Measurements from ENCODE around the gene GIMAP1. TPM values are rescaled to one million over a fixed set of nuclear protein-coding genes. Genes with fewer than 3 reads are reported as not detected.
A peak's percentile ranks its signal among the peaks of the same experiment; 100 is the strongest.

The GIMAP1 gene
- total RNA-seq, 6 experiments from 2014 or later: not detected

DNA sequence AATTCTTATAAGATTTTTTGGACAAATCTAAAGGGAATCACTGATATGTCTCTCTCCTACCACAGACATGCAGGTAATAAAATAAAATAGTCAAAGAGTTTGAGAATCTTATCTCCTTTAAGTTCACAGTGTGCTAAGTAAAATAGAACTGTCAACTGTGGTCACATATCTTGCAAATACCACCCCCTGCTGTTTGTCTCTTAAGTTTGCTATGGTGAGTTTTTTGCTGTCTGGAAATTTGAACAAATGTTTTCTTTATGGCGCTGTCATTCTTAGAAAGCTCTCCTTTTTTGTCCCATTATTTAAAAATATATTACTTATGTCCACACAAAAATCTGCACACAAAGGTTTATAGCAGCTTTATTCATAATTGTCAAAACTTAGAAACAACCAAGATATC lies 40.4 kb downstream of the GIMAP1 start:
- TF ChIP-seq, protein P1, sequence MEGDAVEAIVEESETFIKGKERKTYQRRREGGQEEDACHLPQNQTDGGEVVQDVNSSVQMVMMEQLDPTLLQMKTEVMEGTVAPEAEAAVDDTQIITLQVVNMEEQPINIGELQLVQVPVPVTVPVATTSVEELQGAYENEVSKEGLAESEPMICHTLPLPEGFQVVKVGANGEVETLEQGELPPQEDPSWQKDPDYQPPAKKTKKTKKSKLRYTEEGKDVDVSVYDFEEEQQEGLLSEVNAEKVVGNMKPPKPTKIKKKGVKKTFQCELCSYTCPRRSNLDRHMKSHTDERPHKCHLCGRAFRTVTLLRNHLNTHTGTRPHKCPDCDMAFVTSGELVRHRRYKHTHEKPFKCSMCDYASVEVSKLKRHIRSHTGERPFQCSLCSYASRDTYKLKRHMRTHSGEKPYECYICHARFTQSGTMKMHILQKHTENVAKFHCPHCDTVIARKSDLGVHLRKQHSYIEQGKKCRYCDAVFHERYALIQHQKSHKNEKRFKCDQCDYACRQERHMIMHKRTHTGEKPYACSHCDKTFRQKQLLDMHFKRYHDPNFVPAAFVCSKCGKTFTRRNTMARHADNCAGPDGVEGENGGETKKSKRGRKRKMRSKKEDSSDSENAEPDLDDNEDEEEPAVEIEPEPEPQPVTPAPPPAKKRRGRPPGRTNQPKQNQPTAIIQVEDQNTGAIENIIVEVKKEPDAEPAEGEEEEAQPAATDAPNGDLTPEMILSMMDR (IDR thresholded peaks at IDR 0.05): peak; percentile 21; the same call in 1 of the 2 replicates
- H3K4me1 Mint-ChIP-seq (ENCODE audit: low read depth): no peaks in the 10 kb centered on the region
- no peaks in the 10 kb centered on the region; the same call in 1 of the 2 replicates for H3K36me3 Mint-ChIP-seq (ENCODE audit: low read depth)
- no peak overlapping the region for H3K27ac Mint-ChIP-seq
- no peaks in the 10 kb centered on the region for H3K27me3 Mint-ChIP-seq (ENCODE audit: insufficient read depth)
- no peak for DNase-seq
- H3K9me3 Mint-ChIP-seq: peaks cover 26% of the 10 kb centered on the region
- no peak overlapping the region for H3K4me3 Mint-ChIP-seq

DNA sequence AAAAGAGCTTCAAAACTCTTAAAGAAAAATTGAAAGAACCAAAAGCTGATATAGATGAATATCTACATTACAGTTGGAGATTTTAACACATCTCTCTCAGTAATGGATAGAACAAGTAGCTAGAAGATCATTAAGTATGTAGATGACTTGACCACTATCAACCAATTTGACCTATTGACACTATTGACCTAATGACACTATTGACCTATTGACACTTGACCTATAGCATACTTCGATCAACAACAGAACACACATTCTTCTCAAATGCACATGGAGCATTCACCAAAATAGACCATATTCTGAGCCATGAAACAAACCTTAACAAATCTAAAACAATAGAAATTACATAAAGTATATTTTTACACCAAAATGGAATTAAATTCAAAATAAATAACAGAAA lies 43.1 kb downstream of the GIMAP1 start:
- Mint-ChIP-seq H3K27ac (no peak overlapping the region), H3K9me3 (peaks cover 12% of the 10 kb centered on the region), H3K4me3 (no peak overlapping the region), H3K4me1 (ENCODE audit: low read depth) (no peaks in the 10 kb centered on the region), H3K27me3 (ENCODE audit: insufficient read depth) (no peaks in the 10 kb centered on the region), H3K36me3 (ENCODE audit: low read depth) (no peaks in the 10 kb centered on the region)
- no peak for DNase-seq
- TF ChIP-seq, protein P1 (IDR thresholded peaks at IDR 0.05): no peak

DNA sequence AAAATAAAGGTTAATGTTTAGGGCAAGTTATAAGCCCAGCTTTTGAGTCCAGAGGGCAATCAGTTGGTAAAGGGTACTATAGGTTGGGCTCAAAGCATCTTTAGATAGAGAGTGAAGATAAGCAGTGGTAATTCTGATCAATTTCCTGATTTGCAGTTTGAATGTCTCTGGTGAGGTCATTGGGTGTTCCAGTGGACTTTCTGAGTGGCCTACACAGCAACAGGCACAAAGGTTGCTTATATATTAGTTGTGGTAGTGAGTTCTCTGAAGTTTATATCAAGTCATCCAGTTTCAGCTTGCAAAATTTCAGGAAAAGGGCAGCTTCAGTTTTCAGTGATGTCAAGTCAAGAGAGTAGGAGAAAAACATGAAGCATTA lies 49.9 kb downstream of the GIMAP1 start:
- H3K27me3 Mint-ChIP-seq (ENCODE audit: insufficient read depth): peaks cover 2% of the 10 kb centered on the region; the same call in 1 of the 2 replicates
- no peaks in the 10 kb centered on the region for H3K4me1 Mint-ChIP-seq (ENCODE audit: low read depth)
- peaks cover 9% of the 10 kb centered on the region for H3K9me3 Mint-ChIP-seq
- no peaks in the 10 kb centered on the region for H3K36me3 Mint-ChIP-seq (ENCODE audit: low read depth)
- no peak for DNase-seq
- H3K27ac Mint-ChIP-seq: no peak overlapping the region
- H3K4me3 Mint-ChIP-seq: no peak overlapping the region
- TF ChIP-seq, protein P1 (IDR thresholded peaks at IDR 0.05): no peak

DNA sequence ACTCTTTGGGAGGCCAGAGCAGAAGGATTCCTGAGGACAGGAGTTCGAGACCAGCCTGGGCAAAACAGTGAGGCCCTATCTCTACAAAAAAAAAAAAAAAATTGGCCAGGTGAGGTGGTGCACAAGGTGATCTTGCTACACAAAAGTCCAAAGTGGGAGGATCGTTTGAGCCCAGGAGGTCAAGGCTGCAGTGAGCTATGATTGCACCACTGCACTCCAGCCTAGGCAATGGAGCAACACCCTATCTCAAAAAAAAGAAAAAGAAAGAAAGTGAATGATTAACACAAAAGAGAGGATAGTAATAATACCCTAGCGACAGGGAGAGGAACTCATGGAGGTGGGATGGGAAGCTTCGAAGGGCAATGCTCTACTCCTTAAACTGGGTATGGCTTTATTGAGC lies 53.4 kb downstream of the GIMAP1 start:
- Mint-ChIP-seq H3K4me1 (ENCODE audit: low read depth) (no peaks in the 10 kb centered on the region), H3K27ac (no peak overlapping the region), H3K36me3 (ENCODE audit: low read depth) (no peaks in the 10 kb centered on the region), H3K9me3 (peaks cover 4% of the 10 kb centered on the region), H3K4me3 (no peak overlapping the region), H3K27me3 (ENCODE audit: insufficient read depth) (peaks cover 2% of the 10 kb centered on the region; the same call in 1 of the 2 replicates)
- TF ChIP-seq, protein P1 (IDR thresholded peaks at IDR 0.05): no peak
- DNase-seq: no peak

Other genes starting within 250 kb of the GIMAP1 start
- gene GIMAP7, start 201.7 kb upstream of the GIMAP1 start, total RNA-seq (2021; fragmentation: NEBNext Ultra II Directional; extraction: Animal tissue kit (Norgen Biotek cat#: 25700)): not detected
- not detected for gene GIMAP4, start 149.2 kb upstream of the GIMAP1 start, total RNA-seq (2021; fragmentation: NEBNext Ultra II Directional; extraction: Animal tissue kit (Norgen Biotek cat#: 25700))
- gene GIMAP6, start 84.2 kb upstream of the GIMAP1 start, total RNA-seq (2021; fragmentation: NEBNext Ultra II Directional; extraction: Animal tissue kit (Norgen Biotek cat#: 25700)): not detected
- gene GIMAP2, start 30.9 kb upstream of the GIMAP1 start, total RNA-seq (2021; fragmentation: NEBNext Ultra II Directional; extraction: Animal tissue kit (Norgen Biotek cat#: 25700)): not detected
- gene GIMAP5, start 20.8 kb downstream of the GIMAP1 start, total RNA-seq (2021; fragmentation: NEBNext Ultra II Directional; extraction: Animal tissue kit (Norgen Biotek cat#: 25700)): not detected
- not detected for gene TMEM176B, start 83.8 kb downstream of the GIMAP1 start, total RNA-seq (2021; fragmentation: NEBNext Ultra II Directional; extraction: Animal tissue kit (Norgen Biotek cat#: 25700))
- gene TMEM176A, start 84.2 kb downstream of the GIMAP1 start, total RNA-seq (2021; fragmentation: NEBNext Ultra II Directional; extraction: Animal tissue kit (Norgen Biotek cat#: 25700)): not detected
- gene AOC1, start 135.9 kb downstream of the GIMAP1 start, total RNA-seq (2021; fragmentation: NEBNext Ultra II Directional; extraction: Animal tissue kit (Norgen Biotek cat#: 25700)): not detected